Left kidney (tissue), 8 donors: ENCODE results near the gene ZBTB14. TPM values are rescaled to one million over a fixed set of nuclear protein-coding genes. Genes with fewer than 3 reads are reported as not detected.

Experiments used
- DNase-seq: peaks from one replicate; pipeline ENCODE4 v3.0.0-alpha.2; 2013
- long read RNA-seq, 8 donors: transcript quantifications; one replicate each; lab custom pipeline, GENCODE V29; 2026
- polyA plus RNA-seq: library from polyadenylated mRNA; unstranded; fragments of 120-200 nt; gene quantifications from one replicate; pipeline ENCODE4 v1.2.1, GENCODE V29; 2013; ENCODE audit not compliant: insufficient read length

ZBTB14 gene, protein sequence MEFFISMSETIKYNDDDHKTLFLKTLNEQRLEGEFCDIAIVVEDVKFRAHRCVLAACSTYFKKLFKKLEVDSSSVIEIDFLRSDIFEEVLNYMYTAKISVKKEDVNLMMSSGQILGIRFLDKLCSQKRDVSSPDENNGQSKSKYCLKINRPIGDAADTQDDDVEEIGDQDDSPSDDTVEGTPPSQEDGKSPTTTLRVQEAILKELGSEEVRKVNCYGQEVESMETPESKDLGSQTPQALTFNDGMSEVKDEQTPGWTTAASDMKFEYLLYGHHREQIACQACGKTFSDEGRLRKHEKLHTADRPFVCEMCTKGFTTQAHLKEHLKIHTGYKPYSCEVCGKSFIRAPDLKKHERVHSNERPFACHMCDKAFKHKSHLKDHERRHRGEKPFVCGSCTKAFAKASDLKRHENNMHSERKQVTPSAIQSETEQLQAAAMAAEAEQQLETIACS
- polyA plus RNA-seq = 25.1 TPM
- long read RNA-seq, donor 1, transcript ZBTB14-202 (3 exons, 1,814 nt) = major isoform, 5 of 11 reads
- long read RNA-seq, donor 1, partial matches to known transcripts = 0 of 11 reads
- long read RNA-seq, donor 1, other reads (novel, unspliced or antisense) = 0 of 11 reads
- long read RNA-seq, donor 2, transcript ZBTB14-202 (3 exons, 1,814 nt) = major isoform, 6 of 9 reads
- long read RNA-seq, donor 2, partial matches to known transcripts = 0 of 9 reads
- long read RNA-seq, donor 2, other reads (novel, unspliced or antisense) = 0 of 9 reads
- long read RNA-seq, donor 3, partial matches to known transcripts = 0 of 5 reads
- long read RNA-seq, donor 3, other reads (novel, unspliced or antisense) = 0 of 5 reads
- long read RNA-seq, donor 4 = 0 reads
- long read RNA-seq, donor 5, transcript ZBTB14-202 (3 exons, 1,814 nt) = major isoform, 6 of 11 reads
- long read RNA-seq, donor 5, partial matches to known transcripts = 0 of 11 reads
- long read RNA-seq, donor 5, other reads (novel, unspliced or antisense) = 0 of 11 reads
- long read RNA-seq, donor 6, partial matches to known transcripts = 0 of 5 reads
- long read RNA-seq, donor 6, other reads (novel, unspliced or antisense) = 0 of 5 reads
- long read RNA-seq, donor 7, transcript ZBTB14-202 (3 exons, 1,814 nt) = major isoform, 5 of 10 reads
- long read RNA-seq, donor 7, partial matches to known transcripts = 0 of 10 reads
- long read RNA-seq, donor 7, other reads (novel, unspliced or antisense) = 0 of 10 reads
- long read RNA-seq, donor 8 = 0 reads

DNA sequence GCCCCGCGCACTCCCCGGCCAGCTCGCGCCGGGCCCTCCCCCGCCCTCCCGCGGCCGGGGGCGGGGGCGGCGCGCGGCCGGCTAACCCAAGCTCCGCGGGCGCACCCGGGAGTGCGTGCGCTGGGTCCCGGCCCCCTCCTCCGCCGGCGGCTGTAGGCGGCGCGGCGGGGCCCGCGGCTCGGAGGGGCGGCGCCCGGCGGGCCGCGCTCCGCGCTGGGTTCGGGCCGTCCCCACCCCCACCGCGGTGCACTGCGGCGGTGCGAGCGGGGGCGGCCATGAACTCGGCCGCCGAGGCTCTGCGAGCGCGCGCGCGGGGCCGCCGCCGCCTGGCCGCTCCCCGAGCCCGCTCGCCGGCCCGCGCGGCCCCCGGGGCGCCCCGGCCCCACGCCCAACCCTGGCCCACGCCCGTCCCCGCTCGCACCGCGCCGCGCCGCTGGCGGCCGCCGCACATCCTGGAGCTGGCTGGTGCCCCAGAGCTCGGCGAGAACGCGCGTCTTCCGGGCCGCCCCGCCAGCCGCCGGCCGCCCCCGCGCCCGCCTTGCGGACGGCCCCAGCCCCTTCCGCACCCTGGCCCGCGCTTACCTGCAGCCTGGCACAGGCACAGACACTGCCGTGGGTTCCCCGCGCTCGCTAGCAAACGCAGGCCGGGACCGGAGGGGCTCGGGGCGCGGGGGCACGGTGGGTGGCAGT lies at the start of gene ZBTB14:
ZBTB14 (minus strand) TSS at position 496 of the 690 bp plus-strand sequence. CDS start 2,480 bp downstream, outside the sequence.
- peak; percentile 66 for DNase-seq

DNA sequence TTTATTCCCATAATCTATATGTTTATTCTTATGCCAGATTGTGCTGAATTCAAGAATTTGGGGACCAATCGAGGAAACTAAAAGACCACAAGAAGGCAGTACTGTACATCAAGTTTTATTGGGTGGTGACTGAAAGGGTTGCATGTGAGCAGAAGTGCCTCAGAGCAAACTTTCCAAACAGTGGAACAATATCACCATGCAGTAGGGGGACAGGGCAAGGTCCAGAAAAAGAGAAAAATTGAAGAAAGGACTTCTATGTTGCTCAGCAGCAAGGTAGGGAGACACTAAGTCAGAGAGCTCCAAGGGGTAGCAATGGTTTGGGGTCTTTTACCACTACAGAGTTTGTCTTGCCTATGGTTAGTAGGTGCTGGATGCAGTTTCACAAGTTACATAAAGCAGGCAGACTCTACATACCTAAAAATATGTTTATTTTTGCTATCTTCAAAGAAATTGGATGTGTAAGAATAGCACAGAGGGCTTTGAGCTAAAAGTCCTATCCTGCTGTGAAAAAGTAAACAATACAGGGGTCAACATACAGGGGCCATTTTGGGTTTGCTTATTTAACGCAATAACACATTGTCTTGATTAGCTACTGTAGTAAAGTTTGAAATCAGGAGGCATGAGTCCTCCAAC lies 43.8 kb upstream of the ZBTB14 start:
- DNase-seq = no peak

DNA sequence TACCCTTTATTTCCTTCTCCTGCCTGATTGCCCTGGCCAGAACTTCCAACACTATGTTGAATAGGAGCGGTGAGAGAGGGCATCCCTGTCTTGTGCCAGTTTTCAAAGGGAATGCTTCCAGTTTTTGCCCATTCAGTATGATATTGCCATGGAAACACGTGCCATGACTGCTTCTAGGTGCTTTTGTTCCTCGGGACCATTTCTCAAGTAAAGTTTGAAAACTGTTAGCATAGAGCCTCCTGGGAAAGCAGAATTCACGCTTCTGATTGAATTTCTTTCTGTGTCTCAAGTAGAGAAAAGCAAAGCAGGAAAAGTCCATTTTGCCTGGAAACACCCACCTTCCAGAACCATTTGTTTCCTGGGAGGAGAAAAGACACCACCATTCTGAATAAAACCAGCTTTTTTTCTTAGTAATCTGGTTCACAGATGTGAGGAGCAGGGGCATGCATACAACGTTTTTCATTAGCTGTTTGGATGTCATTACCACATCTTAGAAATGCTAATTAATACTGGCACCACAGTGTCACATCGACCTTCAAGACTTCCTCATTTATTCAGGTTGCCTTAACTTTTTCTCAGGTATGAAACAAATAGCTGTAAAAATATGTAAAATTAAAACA lies 39.0 kb upstream of the ZBTB14 start:
- DNase-seq = no peak

DNA sequence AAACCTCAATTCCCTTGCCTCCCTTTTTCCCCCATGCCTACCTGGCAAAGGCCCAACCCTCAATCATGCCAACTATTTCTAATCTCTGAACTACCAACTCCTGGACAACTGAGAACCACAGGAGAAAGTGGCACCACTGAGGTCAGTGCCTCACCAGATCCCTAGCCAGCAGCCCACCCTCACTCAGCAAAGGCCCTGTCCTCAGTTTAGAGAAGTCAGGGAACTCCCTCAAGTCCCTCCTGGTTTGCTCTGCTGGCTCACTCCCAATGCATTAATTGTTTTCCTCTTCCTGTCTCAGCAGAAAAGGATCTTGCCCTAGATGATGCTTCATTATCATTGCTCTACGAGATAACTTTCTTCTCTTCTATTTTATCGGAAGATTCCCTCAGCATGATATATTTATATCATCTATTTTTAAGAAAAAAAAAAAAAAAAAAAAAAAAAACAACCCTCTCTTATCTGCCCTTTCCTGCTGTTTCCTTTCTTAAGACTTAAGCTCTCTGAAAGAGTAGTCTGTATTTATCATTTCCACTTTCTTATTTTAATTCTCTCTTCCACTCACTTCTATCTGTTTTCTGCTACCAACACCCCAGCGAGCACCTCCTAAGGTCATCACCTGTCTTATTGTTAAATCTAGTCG lies 22.7 kb upstream of the ZBTB14 start:
- no peak for DNase-seq

DNA sequence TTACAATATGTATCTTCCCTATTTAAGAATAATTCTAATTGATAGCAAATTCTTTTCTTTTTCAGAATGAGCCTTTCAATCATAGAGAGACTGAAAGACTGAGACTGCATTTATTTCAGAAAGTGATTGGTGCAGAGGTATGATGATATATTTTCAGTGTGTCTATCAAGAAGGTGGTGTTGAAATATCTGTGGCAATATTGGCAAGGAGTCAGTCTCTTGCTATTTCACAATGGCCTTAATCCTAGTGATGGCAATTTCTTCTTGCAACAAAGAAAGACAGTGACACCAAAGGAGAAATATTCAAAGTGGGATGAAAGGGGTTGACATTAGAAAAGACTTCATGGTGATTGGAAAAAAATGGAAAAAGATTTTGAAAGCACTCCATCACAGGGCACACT lies 21.7 kb upstream of the ZBTB14 start:
- no peak for DNase-seq

DNA sequence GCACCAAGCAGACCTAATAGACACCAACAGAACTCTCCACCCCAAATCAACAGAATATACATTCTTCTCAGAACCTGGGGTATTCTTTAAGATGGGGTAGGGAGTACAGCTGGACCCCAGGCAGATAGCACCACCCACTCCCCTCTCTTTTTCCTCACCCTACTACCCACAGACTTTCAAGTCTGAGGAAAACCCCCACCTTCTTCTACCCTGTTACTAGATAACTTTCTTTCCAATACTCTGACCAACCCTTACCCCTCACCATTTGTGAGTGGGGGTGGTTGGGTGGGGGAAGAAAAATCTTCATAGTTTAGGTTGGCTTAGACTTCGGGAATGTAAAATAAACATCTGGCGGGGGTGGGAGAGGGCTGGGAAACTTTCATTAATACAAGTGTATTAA lies 20.3 kb upstream of the ZBTB14 start:
- DNase-seq = no peak

DNA sequence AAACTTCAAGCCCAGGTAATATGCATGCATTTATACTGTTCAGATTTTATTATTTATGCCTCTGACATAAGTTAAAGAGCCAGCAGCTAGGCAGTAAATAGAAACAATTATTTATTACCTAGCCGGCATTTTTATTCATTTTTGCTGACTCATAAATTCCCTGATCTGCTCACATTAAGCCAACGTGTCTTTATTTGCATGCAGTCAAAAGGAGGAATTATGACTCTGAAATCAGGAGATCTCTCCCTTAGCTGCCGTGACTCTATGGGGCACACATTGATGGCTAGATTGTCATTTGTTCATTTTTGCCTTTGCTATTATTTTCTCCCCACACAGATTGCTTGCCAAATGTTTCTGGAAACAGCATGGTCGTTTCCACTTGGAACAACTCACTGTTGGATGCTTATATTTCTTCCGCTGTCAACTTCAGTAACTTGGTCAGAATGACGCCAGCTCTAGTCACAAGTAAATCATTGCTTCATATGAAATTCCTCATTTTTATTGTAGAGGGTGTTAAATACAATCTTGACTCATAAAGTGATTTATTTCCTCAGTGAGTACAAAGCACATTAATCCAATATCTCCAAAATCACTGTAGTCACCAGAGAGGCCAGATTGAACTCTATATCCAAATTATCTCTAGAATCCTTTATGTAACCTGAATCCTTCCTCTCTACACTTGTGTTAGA lies 15.9 kb upstream of the ZBTB14 start:
- DNase-seq = no peak

DNA sequence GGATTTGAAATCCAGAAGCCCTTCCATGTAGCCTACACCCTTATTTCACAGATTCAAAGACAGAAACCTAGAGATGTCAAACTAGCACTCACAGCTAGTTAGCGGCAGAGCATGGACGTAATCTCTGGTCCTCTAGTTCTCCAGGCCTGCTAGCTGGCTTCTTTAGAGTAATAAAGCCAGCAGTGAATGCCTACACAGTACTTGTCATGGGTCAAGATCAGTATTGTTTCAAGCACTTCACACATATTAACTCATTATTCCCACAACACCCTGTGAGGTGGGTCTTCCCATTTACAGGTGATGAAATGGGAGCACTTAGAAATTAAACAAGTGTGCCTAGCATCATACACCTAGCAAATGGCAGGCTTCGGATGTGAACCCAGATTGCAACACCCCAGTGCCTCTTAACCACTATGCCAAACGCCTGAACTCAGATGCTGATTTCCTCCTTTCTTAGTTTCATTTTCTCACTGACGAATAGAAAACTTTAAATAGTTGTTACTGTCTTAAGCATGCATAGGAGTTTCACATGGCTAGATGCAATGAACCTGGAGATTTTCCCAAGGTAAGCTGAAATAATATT lies 14.5 kb upstream of the ZBTB14 start:
- DNase-seq = no peak

DNA sequence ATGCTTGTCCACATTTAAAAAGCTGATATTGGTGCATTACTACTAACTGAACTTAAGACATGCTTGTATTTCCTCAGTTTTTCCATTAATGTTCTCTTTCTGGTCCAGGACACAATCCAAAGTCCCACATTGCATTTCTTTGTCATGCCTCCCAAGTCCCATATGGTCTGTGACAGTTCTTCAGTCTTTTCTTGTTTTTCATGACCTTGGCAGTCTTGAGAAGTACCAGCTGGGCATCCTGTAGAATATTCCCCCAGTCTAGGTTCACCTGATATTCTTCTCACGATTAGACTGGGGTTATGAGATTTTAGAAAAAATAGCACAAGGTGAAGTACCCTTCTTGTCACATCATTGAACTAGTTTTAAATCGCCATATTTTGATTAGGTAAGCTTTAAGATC lies 10.3 kb upstream of the ZBTB14 start:
- DNase-seq = no peak

DNA sequence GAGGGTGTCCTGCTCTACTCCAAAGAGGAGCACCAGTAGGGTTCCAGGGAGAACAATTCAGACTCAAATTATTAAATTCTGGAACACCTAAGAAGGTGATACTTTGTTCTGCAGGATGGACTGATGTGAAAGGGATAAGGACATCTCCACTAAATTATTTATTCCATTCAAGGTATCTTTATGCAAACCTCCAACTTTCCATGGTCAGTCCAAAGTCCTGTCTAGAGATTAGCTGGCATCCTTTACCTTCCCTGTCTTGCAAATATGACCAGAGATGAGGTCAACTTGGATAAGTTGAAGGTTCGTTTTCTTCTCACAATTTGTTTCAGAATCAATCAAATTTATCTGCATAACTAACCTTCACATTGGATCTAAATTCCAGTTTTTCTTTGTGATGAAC lies 8.7 kb upstream of the ZBTB14 start:
- DNase-seq = no peak

DNA sequence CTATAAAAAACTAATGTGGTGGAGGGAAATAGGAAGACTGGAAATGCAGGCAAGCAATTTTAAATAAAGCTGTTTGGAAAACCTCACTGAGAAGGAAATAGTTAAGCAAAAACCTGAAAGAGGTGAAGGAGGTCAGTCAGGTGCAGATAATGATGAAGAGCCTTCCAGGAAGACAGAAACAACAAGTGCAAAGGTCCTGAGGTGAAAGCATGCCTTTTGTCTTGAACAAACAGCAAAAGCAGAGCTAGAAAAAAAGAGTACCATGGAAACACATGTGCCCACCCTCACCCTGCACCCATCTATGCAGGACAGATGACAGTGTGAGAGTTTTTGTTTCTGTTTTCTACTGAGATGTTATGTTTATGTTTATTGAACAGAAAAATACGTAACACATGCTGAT lies 8.1 kb upstream of the ZBTB14 start:
- DNase-seq = no peak

DNA sequence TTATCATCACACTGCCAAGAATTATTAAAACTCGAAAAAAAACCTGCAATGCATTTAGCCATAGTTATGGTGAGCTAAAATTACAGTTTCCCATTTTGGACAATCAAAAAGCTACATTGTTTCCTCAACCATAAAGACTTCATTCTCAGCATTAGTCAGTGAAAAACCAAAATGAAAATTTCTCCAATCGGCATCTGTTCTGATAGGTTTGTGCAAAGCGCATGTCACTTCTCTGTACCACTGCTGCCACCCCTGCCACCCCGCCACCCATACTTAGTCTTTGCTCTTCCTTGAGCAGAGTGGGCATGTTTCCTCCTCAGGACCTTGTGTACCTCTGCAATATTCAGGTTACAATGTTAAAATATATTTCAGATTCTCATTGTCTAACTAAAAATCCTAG lies 7.1 kb upstream of the ZBTB14 start:
- DNase-seq = no peak

DNA sequence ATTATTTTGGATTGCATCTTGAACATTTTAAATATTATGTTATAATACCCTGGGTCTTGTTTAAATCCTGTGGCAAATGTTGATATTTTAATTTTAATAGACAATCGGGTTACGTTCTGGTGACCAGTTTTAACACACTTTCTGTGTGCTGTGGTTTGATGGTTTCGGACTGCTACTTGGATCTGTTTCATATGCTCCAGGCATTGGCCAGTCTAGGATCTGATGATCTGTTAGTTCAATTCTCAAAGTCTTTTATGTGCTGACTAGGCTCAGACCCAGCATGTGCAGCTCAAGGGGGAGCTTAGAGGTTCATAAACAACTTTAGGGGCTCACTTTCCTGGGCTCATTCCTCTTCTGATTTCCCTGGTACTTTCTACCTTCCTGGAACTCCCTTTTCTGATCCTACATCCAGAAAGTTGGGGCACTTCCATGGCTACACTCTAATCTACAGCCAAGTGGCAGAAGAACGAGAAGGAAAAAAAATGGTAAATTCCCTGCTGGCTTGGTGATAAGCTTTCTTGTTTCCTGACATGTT lies 5.0 kb upstream of the ZBTB14 start:
- DNase-seq = no peak

DNA sequence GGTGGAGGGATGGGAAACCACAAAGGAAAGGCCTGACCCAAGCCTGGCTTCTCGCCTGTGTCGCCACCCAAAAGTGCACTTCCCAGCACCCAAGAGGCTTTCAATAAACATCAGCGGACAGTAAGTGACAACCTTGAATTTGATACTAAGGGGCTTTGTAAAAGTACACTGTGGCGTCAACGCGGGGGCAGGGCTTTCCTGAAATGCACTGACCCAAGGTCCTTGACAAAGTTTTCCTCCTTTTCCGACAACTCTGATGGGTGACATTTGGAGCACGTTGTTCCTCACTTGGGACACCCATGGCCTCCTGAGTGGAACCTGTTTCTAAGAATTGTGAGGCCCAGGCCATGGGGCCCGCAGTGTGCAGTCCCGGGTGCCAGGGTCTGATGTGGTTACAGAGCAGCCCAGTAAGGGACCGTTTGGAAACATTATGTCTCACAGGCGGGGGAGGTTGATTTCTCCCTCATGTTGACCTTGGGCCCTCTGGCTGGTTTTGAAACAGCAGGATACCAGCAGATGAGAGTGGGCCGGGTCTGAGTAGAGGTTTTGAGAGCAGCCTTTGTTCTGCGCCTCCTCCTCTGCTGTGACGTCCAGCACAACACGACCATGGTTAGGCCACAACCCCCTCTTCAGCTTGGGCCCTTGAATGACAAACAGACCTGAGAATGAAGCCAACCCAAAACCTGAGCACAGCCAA lies 2.8 kb upstream of the ZBTB14 start:
- no peak for DNase-seq

DNA sequence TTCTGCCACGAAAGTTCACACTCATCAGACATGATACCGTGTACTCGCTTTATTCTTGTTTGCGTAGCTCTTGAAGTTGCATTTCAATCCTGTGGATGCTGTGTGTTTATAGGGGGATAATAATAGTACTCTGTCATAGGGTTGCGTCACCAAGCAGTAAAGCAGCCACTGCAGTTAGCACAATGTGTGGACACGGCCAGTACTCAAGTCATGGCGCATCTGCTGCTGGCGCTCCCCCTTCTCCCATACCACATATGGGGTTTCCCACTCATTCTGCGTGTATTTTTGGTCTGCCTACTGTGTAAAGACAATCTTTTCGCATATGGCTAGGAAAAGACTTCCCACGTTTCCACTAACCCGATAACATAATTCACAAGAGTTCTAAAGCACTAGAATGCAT lies 2.1 kb upstream of the ZBTB14 start:
- DNase-seq = no peak

DNA sequence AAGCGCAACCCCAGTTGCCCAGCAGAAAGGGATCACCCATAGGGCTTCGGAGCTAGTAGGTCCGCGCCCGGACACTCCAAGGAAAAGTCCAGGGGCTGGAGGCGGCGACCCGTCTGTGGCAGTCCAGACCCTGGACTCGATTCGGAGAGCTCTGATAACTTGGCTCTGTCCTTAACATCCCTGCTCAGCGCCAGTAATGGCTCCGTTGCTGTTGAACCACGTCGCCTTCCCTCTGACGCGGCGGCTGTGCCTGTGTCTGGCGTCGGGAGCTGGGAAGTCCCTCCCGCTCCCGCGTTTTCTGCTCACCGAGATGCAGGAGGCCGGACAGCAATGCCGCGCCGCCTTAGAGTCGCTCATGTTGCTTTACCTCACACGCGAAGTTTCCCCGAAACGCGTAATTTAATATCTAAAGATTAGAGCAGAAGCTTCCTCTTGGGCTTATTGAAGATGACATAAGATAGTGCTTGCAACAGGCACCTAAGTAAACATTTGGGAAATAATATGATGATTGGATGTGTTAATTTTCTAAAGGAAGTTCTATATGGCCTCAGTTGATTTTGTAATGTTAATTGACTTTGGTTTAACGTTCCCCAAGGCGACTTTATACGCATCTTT lies 1.3 kb upstream of the ZBTB14 start:
- DNase-seq = peak; percentile 81

DNA sequence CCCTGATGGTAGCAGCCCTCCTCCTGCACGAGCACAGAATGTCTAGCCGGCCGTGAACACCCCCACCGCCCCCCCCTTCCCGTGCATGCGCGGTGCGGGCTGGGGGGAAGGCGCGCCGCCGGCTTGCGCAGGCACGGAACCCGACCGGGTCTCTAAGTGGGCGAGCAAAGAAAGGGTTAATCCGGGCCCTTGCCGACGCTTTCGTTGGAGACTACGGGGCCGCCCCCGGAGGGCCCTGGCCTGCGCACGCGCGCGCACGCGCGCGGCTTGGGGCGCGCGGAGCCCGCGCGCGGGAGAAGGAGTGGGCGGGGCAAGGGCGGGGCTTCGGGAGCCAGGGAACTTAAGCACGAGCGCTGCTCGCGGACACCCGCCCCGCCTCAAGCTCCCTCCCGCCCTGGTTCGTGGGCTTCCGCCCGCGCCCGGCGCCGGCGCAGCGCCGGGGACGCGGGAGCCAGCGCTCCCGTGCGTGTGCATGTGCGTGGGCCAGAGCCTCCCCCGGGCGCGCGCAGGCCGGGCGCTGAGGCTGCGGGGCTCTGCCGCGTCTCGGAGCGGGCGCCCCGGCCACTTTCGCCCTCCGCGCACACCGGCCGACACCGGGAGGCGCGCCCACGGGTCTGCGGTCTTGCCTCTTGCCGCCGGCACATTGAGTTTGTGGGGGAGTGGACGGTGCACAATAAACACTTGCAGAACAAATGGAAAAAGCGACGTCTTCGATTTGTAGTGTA lies 617 bp upstream of the ZBTB14 start:
- DNase-seq = peak; percentile 96
